Measurements from ENCODE around the gene DOLPP1. TPM values are rescaled to one million over a fixed set of nuclear protein-coding genes. Genes with fewer than 3 reads are reported as not detected.
A peak's percentile ranks its signal among the peaks of the same experiment; 100 is the strongest.

The DOLPP1 gene
- total RNA-seq, 1 donor from 2014 or later: 5.2 TPM

DNA sequence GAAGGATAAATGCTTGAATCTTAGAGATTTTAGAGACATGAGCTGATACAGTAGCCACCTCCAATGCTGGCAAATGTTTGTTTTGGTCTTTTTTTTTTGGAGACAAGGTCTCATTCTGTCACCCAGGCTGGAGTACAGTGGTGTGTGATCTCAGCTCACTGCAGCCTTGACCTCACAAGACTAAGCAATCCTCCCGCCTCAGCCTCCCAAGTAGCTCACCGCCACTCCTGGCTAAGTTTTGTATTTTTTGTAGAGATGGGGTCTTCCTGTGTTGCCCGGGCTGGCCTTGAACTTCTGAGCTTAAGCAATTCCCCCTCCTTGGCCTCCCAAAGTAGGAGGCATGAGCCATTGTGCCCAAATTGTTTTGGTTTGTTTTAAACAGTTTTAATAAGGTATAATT, 6.8 kb upstream of the DOLPP1 start:
- H3K27ac ChIP-seq (ENCODE audit: low read depth, low read length): no peak overlapping the region
- H3K9me3 ChIP-seq (ENCODE audit: control insufficient read depth in 3 of 3, low read length in 3 of 3): no peaks in the 10 kb centered on the region
- H3K36me3 ChIP-seq (ENCODE audit: control insufficient read depth in 3 of 3, insufficient read depth in 3 of 3, low read length in 3 of 3): peaks cover 0 to 6% (median 3%) of the 10 kb centered on the region in 3 donors
- peaks cover 0 to 4% (median 3%) of the 10 kb centered on the region in 3 donors for H3K4me1 ChIP-seq (ENCODE audit: control insufficient read depth in 3 of 3, insufficient read depth in 3 of 3, low read length in 3 of 3)
- no peak overlapping the region for H3K9ac ChIP-seq (ENCODE audit: low read depth in 1 of 3, low read length in 3 of 3)
- no peak overlapping the region for H3K4me3 ChIP-seq (ENCODE audit: low read length in 3 of 3)
- H3K27me3 ChIP-seq (ENCODE audit: control insufficient read depth in 3 of 3, insufficient read depth in 3 of 3, low read length in 3 of 3): no peaks in the 10 kb centered on the region

DNA sequence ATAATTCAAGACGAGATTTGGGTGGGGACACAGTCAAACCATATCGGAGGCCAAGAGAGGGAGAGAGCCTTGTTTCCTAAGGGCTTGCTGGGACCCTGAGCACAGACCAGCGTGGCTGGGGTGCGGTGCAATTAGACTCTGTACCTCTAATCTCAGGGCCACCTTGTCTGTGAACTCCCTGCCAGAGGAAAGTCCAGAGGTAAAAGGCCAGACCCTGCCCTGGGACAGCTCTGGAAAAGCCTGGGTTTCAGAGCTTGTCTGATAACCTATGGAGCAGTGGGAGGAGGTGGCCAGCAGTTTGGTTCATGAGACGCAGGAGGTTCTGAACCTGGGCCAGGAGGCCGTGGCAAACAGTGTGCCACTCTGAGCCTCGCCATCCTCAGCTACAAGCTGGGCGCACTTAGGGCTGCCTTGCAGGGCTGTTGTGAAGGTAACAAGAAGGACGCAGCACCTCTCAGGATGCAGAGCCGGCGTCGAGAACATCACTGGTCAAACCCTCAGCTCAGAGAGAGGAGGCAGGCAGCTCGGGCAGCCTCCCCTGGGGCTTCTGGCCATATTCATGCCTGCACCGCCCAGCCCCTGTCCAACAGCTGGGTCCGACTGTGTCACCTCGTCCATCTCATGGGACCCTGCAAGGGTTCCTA, 4.8 kb upstream of the DOLPP1 start:
- Histone ChIP-seq H3K4me3 (ENCODE audit: low read length in 3 of 3) (no peak overlapping the region), H3K9ac (ENCODE audit: low read depth in 1 of 3, low read length in 3 of 3) (no peak overlapping the region), H3K27ac (ENCODE audit: low read depth, low read length) (no peak overlapping the region), H3K9me3 (ENCODE audit: control insufficient read depth in 3 of 3, low read length in 3 of 3) (no peaks in the 10 kb centered on the region), H3K36me3 (ENCODE audit: control insufficient read depth in 3 of 3, insufficient read depth in 3 of 3, low read length in 3 of 3) (peaks cover 0 to 2% (median 0%) of the 10 kb centered on the region in 3 donors), H3K4me1 (ENCODE audit: control insufficient read depth in 3 of 3, insufficient read depth in 3 of 3, low read length in 3 of 3) (peaks cover 5 to 9% (median 7%) of the 10 kb centered on the region in 3 donors), H3K27me3 (ENCODE audit: control insufficient read depth in 3 of 3, insufficient read depth in 3 of 3, low read length in 3 of 3) (no peaks in the 10 kb centered on the region)

DNA sequence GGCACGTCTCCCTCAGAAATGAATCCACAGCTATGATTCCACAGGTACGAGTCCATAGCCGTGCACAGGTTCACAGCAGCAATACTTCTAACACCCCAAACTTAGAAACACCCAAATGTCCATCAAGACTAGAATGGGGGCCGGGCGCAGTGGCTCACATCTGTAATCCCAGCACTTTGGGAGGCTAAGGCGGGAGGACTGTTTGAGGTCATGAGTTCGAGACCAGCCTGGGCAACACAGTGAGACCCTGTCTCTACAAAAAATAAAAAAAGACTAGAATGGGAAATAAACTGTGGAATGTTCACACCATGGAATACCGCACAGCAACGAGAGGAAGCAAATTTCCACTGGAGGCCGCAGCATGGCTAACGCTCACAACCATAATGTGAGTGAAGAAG, 4.3 kb upstream of the DOLPP1 start:
- H3K4me1 ChIP-seq (ENCODE audit: control insufficient read depth in 3 of 3, insufficient read depth in 3 of 3, low read length in 3 of 3): peaks cover 9 to 13% (median 10%) of the 10 kb centered on the region in 3 donors
- H3K9me3 ChIP-seq (ENCODE audit: control insufficient read depth in 3 of 3, low read length in 3 of 3): no peaks in the 10 kb centered on the region
- no peak overlapping the region for H3K27ac ChIP-seq (ENCODE audit: low read depth, low read length)
- H3K9ac ChIP-seq (ENCODE audit: low read depth in 1 of 3, low read length in 3 of 3): no peak overlapping the region
- no peaks in the 10 kb centered on the region for H3K27me3 ChIP-seq (ENCODE audit: control insufficient read depth in 3 of 3, insufficient read depth in 3 of 3, low read length in 3 of 3)
- H3K36me3 ChIP-seq (ENCODE audit: control insufficient read depth in 3 of 3, insufficient read depth in 3 of 3, low read length in 3 of 3): no peaks in the 10 kb centered on the region
- H3K4me3 ChIP-seq (ENCODE audit: low read length in 3 of 3): no peak overlapping the region

DNA sequence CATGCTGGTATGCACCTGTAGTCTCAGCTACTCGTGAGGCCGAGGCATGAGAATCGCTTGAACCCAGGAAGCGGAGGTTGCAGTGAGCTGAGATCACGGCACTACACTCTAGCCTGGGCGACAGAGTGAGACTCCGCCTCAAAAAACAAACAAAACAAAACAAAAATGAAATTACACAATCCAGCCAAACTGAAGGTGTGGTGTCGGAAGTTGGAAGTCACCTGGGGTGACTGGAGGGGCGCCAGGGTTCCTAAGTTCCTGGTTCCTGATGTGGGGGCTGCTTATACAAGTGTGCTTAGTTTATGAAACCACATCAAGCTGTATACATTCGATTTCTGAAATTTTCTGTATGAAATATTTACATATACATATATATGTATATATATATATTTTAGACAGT, 3.7 kb upstream of the DOLPP1 start:
- Histone ChIP-seq H3K27ac (ENCODE audit: low read depth, low read length) (no peak overlapping the region), H3K4me1 (ENCODE audit: control insufficient read depth in 3 of 3, insufficient read depth in 3 of 3, low read length in 3 of 3) (peaks cover 15 to 19% (median 16%) of the 10 kb centered on the region in 3 donors), H3K9me3 (ENCODE audit: control insufficient read depth in 3 of 3, low read length in 3 of 3) (no peaks in the 10 kb centered on the region), H3K9ac (ENCODE audit: low read depth in 1 of 3, low read length in 3 of 3) (no peak overlapping the region), H3K36me3 (ENCODE audit: control insufficient read depth in 3 of 3, insufficient read depth in 3 of 3, low read length in 3 of 3) (peaks cover 0 to under 1% (median 0%) of the 10 kb centered on the region in 3 donors), H3K27me3 (ENCODE audit: control insufficient read depth in 3 of 3, insufficient read depth in 3 of 3, low read length in 3 of 3) (no peaks in the 10 kb centered on the region), H3K4me3 (ENCODE audit: low read length in 3 of 3) (no peak overlapping the region)

DNA sequence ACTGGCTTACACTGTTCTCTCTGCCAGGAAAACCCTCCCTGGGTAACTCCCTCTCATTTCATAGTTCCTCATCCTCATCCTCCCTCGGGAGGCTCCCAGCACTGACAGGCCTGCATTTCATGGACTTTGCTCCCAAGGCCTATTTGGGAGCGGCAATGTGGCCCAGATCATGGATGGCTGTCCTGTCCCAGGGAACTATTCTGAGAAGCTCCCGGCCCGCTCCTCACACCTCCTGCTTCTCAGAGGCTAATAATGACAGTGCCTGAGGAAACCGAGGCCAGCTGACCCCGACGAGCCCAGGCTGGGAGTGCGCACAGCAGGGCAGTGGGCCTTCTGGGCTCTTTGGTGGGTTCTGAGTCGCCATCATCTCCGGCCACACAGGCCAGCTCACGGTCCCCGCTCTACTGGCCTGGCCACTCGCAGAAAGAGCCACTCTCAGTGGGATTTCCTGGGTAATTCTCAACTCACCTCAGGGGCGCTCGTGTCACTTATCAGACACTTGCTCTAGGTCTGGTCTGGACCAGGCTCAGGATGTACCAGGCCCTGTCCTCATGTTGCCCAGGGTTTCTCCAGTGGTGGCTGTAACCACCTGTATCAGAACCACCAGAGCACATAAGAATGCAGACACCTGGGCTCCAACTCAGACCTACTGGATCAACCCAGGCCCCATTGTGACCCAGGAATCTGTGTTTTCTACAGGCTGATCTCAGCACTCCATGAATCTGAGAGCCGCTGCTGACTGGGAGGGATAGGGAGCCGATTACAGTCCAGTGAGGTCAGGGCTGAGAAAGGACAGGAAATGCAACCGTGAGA, 2.0 kb upstream of the DOLPP1 start:
- Histone ChIP-seq H3K27me3 (ENCODE audit: control insufficient read depth in 3 of 3, insufficient read depth in 3 of 3, low read length in 3 of 3) (no peaks in the 10 kb centered on the region), H3K9ac (ENCODE audit: low read depth in 1 of 3, low read length in 3 of 3) (no peak overlapping the region), H3K4me1 (ENCODE audit: control insufficient read depth in 3 of 3, insufficient read depth in 3 of 3, low read length in 3 of 3) (peaks cover 28 to 35% (median 33%) of the 10 kb centered on the region in 3 donors), H3K36me3 (ENCODE audit: control insufficient read depth in 3 of 3, insufficient read depth in 3 of 3, low read length in 3 of 3) (peaks cover 2 to 10% (median 3%) of the 10 kb centered on the region in 3 donors), H3K27ac (ENCODE audit: low read depth, low read length) (no peak overlapping the region), H3K9me3 (ENCODE audit: control insufficient read depth in 3 of 3, low read length in 3 of 3) (no peaks in the 10 kb centered on the region), H3K4me3 (ENCODE audit: low read length in 3 of 3) (no peak overlapping the region)

DNA sequence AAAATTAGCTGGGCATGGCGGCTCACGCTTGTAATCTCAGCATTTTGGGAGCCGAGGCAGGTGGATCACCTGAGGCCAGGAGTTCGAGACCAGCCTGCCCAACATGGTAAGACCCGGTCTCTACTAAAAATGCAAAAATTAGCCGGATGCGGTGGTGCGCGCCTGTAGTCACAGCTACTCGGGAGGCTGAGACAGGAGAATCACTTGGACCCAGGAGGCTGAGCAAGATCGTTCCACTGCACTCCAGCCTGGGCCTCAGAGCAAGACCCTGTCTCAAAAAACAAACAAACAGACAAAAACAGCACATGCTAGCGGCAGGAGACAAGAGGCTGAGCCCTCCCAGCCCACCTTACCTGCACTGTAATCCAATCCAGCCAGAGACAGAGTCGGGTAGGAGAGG, 1.1 kb upstream of the DOLPP1 start:
- Histone ChIP-seq H3K27ac (ENCODE audit: low read depth, low read length) (peak overlapping the region; percentile 23), H3K4me1 (ENCODE audit: control insufficient read depth in 3 of 3, insufficient read depth in 3 of 3, low read length in 3 of 3) (peaks cover 28 to 41% (median 39%) of the 10 kb centered on the region in 3 donors), H3K27me3 (ENCODE audit: control insufficient read depth in 3 of 3, insufficient read depth in 3 of 3, low read length in 3 of 3) (no peaks in the 10 kb centered on the region), H3K4me3 (ENCODE audit: low read length in 3 of 3) (peak overlapping the region in 2 of 3 donors; percentile 79 to 91), H3K9me3 (ENCODE audit: control insufficient read depth in 3 of 3, low read length in 3 of 3) (no peaks in the 10 kb centered on the region), H3K36me3 (ENCODE audit: control insufficient read depth in 3 of 3, insufficient read depth in 3 of 3, low read length in 3 of 3) (peaks cover 4 to 14% (median 5%) of the 10 kb centered on the region in 3 donors), H3K9ac (ENCODE audit: low read depth in 1 of 3, low read length in 3 of 3) (peak overlapping the region in 1 of 3 donors; percentile 70)

DNA sequence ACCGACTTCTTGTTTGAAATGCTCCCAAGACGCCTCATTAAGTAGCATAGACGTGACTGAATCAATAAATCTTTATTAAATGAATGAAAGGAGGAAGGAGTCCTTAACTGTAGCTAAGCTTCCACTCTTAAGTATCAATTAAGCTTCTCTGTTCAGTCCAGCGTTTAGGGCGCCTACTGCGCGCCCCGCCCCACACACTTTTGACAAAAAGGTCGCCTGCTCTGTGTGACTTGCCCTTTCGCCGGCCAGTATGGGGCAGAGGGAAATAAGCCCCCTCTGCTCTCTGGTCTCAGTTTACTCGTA, 662 bp upstream of the DOLPP1 start:
- H3K27ac ChIP-seq (ENCODE audit: low read depth, low read length): peak overlapping the region; percentile 23
- peaks cover 9 to 19% (median 9%) of the 10 kb centered on the region in 3 donors for H3K36me3 ChIP-seq (ENCODE audit: control insufficient read depth in 3 of 3, insufficient read depth in 3 of 3, low read length in 3 of 3)

DNA sequence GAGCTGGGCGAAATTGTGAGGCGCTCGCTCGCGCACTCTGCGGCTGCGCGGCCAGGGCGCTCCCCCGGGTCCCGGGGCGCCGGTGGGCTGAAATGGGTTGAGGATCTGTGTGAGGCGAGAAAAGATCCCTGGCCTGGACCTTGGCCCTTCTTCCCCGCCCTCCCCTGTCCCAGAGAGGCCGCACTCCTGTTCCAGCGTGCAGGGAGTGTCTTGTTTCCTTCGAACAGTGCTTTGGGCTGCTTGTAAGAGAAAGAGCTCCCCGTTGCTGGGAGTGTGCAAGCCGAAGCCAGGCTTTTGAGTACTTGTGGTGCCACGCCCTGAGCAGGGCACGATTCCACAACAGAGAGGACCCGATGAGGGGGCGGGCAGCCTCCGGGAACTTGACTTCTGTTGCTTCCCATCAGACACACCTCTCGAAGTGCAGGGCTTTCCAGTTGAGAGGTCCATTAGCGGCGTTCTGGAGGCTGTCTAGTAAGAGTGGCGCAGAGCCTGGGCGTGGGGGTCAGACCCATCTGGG, 535 bp downstream of the DOLPP1 start:
- no peaks in the 10 kb centered on the region for H3K9me3 ChIP-seq (ENCODE audit: control insufficient read depth in 3 of 3, low read length in 3 of 3)
- peaks cover 28 to 41% (median 39%) of the 10 kb centered on the region in 3 donors for H3K4me1 ChIP-seq (ENCODE audit: control insufficient read depth in 3 of 3, insufficient read depth in 3 of 3, low read length in 3 of 3)
- no peaks in the 10 kb centered on the region for H3K27me3 ChIP-seq (ENCODE audit: control insufficient read depth in 3 of 3, insufficient read depth in 3 of 3, low read length in 3 of 3)
- H3K27ac ChIP-seq (ENCODE audit: low read depth, low read length): peak overlapping the region; percentile 80
- peak overlapping the region; percentile 77 to 90 (median 87) for H3K9ac ChIP-seq (ENCODE audit: low read depth in 1 of 3, low read length in 3 of 3)
- H3K36me3 ChIP-seq (ENCODE audit: control insufficient read depth in 3 of 3, insufficient read depth in 3 of 3, low read length in 3 of 3): peaks cover 21 to 31% (median 21%) of the 10 kb centered on the region in 3 donors
- H3K4me3 ChIP-seq (ENCODE audit: low read length in 3 of 3): peak overlapping the region; percentile 78 to 91 (median 91)

More for the DNA sequence above, 662 bp upstream of the DOLPP1 start:
- H3K9ac ChIP-seq (ENCODE audit: low read depth in 1 of 3, low read length in 3 of 3): peak overlapping the region; percentile 70 to 79 (median 78)
- H3K4me3 ChIP-seq (ENCODE audit: low read length in 3 of 3): peak overlapping the region; percentile 79 to 91 (median 88)
- no peaks in the 10 kb centered on the region for H3K9me3 ChIP-seq (ENCODE audit: control insufficient read depth in 3 of 3, low read length in 3 of 3)
- no peaks in the 10 kb centered on the region for H3K27me3 ChIP-seq (ENCODE audit: control insufficient read depth in 3 of 3, insufficient read depth in 3 of 3, low read length in 3 of 3)
- peaks cover 28 to 41% (median 39%) of the 10 kb centered on the region in 3 donors for H3K4me1 ChIP-seq (ENCODE audit: control insufficient read depth in 3 of 3, insufficient read depth in 3 of 3, low read length in 3 of 3)

DNA sequence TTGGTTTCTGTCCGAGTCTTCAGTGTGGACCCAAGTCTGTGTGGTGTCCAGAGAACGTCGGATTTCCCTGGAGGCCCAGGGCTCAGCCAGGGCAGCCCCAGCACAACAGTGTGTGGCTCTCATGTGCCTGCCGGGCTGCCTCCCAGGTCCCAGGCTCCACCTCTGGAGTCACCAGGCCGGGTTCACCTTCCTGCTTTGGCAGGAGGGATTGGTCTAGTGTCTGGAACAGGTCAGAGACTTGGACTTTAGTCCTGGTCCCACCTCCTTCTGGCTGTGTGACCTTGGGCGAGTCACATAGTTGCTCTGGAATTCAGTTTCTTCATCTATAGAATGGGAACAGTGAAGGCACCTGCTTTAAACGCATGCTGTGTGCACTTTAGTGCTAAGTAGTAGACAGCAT, 3.2 kb downstream of the DOLPP1 start:
- Histone ChIP-seq H3K9me3 (ENCODE audit: control insufficient read depth in 3 of 3, low read length in 3 of 3) (no peaks in the 10 kb centered on the region), H3K27me3 (ENCODE audit: control insufficient read depth in 3 of 3, insufficient read depth in 3 of 3, low read length in 3 of 3) (no peaks in the 10 kb centered on the region), H3K4me1 (ENCODE audit: control insufficient read depth in 3 of 3, insufficient read depth in 3 of 3, low read length in 3 of 3) (peaks cover 28 to 41% (median 39%) of the 10 kb centered on the region in 3 donors), H3K27ac (ENCODE audit: low read depth, low read length) (no peak overlapping the region), H3K4me3 (ENCODE audit: low read length in 3 of 3) (no peak overlapping the region), H3K9ac (ENCODE audit: low read depth in 1 of 3, low read length in 3 of 3) (peak overlapping the region in 1 of 3 donors; percentile 11), H3K36me3 (ENCODE audit: control insufficient read depth in 3 of 3, insufficient read depth in 3 of 3, low read length in 3 of 3) (peaks cover 28 to 45% (median 40%) of the 10 kb centered on the region in 3 donors)

DNA sequence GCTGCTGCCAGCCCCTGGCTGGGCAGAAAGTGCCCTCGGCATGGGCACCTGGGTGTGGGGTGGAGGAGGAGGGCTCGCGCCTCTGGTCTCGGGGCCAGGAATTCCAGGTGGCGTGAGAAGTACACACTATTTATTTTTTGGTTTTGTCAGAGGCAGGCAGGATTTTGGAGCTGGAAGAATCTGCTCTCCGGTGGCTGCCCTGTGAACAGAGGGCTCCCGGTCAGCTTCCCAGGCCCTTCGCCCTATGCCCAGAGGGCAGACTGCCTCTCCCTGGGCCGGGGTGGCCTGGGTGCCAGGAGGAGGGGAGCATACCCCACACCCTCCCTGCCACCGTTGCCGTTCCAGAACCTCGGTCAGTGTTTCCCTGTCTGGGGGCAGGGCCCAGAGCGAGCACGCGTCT, 8.3 kb downstream of the DOLPP1 start:
- H3K4me1 ChIP-seq (ENCODE audit: control insufficient read depth in 3 of 3, insufficient read depth in 3 of 3, low read length in 3 of 3): peaks cover under 1 to 5% (median 4%) of the 10 kb centered on the region in 3 donors
- H3K36me3 ChIP-seq (ENCODE audit: control insufficient read depth in 3 of 3, insufficient read depth in 3 of 3, low read length in 3 of 3): peaks cover 42 to 50% (median 47%) of the 10 kb centered on the region in 3 donors
- H3K9me3 ChIP-seq (ENCODE audit: control insufficient read depth in 3 of 3, low read length in 3 of 3): no peaks in the 10 kb centered on the region
- no peak overlapping the region for H3K9ac ChIP-seq (ENCODE audit: low read depth in 1 of 3, low read length in 3 of 3)
- no peak overlapping the region for H3K4me3 ChIP-seq (ENCODE audit: low read length in 3 of 3)
- H3K27me3 ChIP-seq (ENCODE audit: control insufficient read depth in 3 of 3, insufficient read depth in 3 of 3, low read length in 3 of 3): no peaks in the 10 kb centered on the region
- H3K27ac ChIP-seq (ENCODE audit: low read depth, low read length): no peak overlapping the region

Data from skeletal muscle tissue (tissue), 4 donors.